ENCODE results near the gene ZFTA.
"Not testable (repeated sequence)": the region's sequence is repeated elsewhere in the genome, so short reads cannot be mapped to it uniquely, and the experiment has no call there.

Gene ZFTA

DNA sequence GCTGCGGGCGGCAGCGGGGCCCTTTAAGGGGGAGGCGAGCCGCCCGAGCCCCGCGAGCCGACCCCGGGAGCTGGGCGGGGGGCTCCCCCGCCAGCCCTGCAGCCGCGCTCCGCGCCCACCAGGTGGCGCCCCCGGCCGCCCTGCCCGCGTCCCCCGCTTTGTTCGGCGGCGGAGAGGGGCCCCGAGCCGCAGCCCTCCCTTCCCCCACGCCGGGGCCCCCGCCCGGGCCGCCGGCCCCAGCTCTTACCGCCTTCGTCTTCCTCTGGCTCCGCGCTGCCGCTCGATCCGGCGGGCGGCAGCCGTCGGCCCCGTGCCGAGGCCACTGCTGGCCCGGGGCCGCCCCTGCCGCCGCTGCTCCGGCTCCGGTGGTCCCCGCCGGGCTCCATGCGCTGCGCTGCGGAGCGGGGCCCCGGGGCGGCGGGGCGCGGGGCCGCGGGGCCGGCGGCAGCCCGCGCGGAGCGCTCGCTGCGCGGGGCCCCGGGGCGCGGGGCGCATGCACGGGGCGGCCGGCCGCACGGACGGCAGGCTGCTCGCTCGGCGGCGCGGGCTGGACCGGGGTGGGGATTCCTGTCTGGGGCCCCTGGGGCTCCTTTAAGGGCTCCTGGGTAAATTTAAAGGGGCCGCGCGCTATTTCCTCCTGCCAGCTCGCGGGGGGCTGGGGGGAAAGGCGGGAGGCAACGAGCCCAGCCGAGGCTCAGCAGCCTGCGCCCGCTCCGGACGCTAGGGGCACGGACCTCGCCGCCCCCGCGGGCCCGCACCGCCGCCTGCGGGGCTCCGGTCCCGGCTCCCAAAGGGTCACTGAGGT lies at the start of gene ZFTA:
Gene ZFTA (minus strand): TSS at position 539 of the 805 bp plus-strand sequence. CDS start 153 bp downstream, at position 386.
- peak; percentile 66 for DNase-seq

DNA sequence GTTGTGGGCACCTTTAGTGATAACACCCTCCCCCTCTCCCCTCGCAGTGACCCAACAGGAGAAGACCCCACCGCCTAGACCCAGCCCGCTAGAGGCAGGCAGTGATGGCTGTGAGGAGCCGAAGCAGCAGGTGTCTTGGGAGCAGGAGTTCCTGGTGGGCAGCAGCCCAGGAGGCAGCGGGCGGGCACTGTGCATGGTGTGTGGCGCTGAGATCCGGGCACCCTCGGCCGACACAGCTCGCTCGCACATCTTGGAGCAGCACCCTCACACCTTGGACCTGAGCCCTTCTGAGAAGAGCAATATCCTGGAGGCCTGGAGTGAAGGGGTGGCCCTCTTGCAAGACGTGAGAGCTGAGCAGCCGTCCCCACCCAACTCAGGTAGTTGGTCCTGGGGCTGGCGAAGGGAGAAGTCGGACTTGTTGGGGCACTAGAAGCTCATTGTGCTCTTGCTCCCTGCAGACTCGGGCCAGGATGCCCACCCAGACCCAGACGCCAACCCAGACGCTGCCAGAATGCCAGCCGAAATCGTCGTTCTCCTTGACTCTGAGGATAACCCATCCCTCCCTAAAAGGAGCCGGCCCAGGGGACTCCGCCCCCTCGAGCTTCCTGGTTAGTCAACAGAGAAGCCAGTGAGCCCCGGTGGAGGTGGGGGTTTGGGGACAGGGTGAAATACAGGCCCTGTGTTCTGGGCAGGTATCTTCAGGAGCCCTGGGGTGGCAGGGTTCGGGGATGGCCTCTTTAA lies 49.4 kb upstream of the ZFTA start:
- no peak for DNase-seq

DNA sequence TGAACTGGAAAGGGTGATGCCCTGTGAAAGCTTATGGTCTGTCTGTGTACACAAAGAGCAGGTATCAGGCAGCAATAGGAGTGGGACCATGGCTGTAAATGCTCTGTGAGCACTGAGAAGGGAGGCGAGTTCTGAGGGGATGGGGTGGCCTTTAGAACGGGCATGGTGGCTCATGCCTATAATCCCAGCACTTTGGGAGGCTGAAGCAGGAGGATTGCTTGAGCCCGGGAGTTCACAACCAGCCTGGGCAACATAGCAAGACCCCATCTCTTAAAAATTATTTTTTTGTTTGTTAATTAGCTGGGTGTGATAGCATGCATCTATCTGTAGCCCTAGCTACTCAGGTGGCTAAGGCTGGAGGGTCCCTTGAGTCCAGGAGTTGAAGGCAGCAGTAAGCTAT lies 48.2 kb upstream of the ZFTA start:
- DNase-seq: no peak

DNA sequence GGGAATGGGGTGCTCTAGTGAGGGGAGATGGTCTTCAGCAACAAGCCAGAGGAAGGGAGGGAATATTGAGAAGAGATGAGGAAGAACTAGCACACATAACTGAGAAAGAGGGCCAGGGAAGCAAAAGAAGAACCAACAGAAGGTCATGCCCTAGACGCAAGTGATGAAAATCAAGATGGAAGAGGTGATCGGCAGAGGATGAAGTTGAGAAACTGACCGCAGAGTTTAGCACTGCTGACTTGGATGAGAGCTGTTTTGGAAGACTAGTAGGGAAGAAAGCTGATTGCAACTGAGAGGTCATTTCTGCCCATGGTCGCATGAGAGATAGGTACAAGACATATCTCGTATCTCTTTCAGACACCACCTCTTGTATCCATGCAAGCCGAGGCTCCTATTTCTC lies 47.6 kb upstream of the ZFTA start:
- DNase-seq: no peak

DNA sequence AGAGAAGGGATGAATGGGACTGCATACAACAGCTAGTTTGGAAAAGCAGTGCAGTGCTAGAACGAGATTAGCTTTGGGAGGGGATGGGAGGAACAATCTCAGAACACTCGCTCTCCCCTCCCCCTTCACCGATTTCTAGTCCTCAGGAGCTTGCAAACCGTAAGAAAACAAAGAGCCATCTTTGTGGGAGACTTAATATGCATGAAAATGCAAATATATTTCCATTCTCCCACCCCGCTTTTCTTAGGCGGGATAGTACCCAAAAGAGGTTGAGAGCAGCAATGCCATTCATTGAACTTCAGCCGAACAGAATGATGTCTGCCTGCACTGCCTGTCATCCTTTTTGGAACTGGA lies 45.8 kb upstream of the ZFTA start:
- no peak for DNase-seq

DNA sequence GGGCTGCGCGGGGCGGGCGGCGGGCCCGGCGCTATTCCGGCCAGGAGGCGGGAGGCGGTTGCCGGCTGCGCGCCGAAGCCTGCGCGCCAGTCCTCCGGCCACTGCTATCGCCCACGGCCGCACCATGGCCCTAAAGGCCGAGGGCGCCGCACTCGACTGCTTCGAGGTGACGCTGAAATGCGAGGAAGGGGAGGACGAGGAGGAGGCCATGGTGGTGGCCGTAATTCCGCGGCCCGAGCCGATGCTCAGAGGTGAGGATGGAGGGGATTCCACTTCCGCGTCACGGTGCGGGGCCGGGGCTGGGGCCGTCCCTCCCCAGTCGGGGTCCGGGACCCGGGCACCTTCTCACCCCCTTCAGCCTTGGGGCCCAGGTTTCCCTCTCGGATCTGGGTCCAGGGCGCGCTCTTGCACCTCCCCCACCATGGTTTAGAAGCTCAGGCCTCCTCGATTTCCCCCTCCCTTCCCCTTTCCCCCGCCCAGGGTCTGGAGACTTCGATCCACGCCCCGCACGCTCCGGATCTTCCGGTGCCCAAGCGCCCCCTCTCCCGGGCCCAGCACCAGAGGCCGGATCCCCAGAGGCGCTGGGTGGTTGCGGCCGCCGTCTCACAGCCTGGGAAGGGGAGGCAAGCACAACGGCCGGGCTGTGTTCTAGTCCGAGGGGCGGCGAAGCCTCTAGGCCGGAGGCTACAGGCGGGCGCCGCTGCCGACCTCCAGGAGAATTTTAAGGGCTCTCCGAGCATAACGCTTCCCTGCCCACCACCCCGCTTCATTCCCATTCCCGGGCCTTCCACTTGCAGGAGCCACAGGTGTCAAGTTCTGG lies 45.2 kb upstream of the ZFTA start:
- DNase-seq: peak; percentile 34

DNA sequence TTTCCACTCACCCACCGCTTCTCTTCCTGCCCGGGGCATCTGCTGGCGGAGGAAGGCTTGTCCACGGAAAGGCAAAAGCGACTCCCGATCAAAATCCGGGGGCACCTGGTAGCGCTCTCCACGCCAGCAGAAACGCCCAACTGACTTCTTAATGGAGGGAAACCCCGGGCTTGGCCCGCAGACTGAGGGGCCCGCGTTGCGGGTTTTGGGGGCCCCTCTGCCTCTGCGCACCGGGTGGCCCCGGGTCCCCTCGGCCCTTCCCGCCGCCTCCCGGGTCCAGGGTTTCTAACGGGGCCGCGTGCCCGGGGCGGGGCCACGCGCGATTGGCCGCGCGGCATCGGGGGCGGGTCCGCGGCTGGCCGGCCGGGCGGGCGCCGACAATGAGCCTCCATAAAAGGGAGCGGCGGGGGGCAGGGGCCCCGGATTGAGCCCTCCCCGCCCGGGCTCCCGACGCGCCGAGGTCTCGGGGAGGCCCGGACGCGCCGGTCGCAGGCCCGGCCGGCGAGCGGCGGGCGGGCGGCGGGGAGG lies 44.5 kb upstream of the ZFTA start, which contains the start of gene SPINDOC:
Gene SPINDOC (plus strand): TSS at position 422 of the 528 bp plus-strand sequence. CDS start 231 bp downstream, outside the sequence.
- peak; percentile 70 for DNase-seq

DNA sequence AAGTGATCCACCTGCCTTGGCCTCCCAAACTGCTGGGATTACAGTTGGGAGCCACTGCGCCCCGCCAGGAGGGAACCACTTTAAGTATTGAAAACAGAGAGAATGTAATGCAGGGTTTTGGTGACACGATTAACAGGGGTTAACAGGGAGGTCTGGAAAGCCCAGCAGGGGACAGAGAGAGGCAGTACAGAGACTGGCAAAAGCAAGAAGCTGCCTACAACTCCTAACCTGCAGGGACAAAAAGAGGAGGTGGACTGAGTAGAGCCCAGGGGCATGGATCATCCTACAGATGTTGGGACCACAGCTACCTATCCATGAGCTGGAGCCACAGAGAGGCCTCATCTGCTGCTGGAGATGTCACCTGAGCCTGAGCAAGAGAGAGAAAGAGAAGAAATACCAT lies 42.9 kb upstream of the ZFTA start:
- no peak for DNase-seq

DNA sequence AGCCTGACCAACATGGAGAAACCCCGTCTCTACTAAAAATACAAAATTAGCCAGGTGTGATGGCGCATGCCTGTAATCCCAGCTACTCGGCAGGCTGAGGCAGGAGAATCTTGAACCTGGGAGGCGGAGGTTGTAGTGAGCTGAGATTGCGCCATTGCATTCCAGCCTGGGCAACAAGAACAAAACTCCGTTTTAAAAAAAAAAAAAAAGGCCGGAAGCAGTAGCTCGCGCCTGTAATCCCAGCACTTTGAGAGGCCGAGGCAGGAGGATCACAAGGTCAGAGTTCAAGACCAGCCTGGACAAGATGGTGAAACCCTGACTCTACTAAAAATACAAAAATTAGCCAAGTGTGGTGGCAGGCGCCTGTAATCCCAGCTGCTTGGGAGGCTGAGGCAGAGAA lies 41.8 kb upstream of the ZFTA start:
- not testable (repeated sequence) for DNase-seq

DNA sequence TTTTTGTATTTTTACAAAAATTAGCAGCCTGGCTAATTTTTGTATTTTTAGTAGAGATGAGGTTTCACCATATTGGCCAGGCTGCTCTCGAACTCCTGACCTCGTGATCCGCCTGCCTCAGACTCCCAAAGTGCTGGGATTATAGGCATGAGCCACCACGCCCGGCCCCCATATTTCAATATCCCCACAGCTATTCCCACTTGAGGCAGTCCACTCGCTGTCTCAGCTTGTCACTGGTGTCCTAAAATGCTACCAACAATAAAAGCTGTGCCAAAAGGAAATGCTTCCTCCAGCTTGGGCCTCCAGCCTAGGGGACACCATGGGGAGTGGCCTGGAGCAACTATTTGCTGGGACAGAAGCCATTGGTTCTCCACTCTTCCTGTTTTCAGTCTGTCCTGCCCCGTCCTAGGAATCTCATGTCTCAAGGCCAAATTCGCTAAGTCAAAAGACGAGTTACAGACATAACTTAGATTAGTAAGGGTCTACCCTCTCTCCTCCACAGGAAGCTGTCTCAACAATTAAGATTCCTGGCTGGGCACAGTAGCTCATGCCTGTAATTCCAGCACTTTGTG lies 37.4 kb upstream of the ZFTA start:
- no peak for DNase-seq

DNA sequence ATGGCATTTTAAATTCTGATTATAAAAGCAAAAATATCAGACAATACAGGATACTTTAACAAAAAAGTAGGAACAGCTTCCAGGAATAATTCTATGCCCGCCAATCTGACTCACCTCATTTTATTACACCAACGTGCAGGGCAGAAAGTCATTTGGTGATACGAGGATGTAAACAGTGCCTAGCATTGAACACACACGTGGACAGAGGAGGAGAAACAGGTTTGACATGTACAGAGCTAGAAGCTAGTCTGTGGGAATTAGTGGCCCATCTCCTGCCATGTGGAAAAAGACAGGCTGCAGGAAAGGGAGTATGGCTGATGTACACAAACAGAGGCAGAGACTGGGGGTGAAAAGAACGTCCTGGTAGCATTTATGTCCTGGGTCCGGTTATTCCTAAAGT lies 35.7 kb upstream of the ZFTA start:
- no peak for DNase-seq

DNA sequence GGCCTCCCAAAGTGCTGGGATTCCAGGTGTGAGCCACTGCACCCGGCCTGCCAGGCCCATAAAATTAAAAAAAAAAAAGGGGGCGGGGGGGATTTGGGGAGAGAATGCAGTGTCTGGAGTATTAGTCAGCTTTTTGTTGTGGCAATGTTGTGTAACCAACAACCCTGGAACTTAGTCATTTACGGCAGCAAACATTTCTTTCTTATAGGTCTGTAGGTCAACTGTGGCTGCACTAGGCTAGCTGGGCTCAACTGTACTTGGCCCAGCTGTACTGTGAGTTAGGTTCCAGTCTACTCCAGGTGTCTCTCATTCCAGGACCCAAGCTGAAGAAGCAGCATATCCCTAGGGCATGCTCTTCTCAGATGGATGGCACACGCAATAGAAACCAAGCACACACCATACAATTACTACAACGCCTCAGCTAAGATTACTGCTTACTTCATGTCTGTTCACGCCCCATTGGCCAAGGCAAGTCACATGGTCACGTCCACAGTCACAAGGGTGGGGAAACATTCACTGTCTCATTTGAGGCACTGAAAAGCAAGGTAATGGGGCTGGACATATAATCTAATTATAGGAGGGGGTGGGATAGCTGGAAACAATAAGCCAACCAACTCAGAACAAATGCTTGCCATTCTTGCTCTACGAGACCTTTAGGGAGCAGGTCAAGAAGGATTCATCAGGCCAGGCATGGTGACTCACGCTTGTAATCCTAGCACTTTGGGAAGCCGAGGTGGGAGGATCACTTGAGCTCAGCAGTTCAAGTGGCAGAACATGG lies 34.3 kb upstream of the ZFTA start:
- no peak for DNase-seq

DNA sequence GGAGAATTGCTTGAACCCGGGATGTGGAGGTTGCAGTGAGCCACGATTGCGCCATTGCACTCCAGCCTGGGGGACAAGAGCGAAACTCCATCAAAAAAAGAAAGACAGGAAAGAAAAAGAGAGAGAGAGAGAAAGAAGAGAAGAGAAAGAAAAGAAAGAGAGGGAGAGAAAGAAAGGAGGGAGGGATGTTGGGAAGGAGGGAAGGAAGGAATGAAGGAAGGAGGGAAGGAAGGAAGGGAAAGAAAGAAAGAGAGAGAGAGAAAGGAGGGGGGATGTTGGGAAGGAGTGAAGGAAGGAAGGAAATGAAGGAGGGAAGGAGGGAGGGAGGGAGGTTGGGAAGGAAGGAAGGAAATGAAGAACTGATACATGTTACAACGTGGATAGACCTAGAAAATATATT lies 32.3 kb upstream of the ZFTA start:
- DNase-seq: no peak

DNA sequence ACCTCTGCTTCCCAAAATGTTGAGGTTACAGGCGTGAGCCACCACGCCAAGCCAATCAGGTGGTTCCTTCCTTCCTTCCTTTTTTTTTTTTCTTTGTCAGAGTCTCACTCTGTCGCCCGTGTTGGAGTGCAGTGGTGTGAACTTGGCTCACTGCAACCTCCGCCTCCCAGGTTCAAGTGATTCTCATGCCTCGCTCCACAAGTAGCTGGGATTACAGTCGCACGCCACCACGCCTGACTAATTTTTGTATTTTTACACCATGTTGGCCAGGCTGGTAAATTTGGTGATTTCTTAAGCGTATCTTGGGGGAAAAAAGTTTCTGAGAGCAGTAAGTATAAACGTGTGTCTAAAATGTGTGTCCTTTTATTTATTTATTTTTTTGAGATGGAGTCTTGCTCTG lies 26.5 kb upstream of the ZFTA start:
- no peak for DNase-seq

DNA sequence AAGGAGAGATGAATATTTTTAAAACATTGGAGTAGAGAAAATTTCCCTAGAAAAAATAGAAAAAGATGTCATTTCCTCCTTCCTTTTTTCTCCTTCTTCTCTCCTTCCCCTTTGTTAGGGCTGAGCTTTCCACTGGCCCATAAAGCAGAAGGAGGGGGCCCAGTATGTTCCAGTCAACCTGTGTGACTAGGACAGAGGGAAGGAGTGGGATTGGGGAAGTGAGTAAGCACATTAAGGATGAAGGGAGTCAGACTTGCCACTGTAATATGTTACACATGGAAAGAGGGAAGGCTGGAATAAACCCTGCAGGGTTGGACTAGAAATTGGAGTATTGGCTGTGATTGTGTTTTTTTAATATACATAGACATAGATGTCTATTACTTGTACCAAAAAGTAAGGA lies 24.6 kb upstream of the ZFTA start:
- DNase-seq: no peak

DNA sequence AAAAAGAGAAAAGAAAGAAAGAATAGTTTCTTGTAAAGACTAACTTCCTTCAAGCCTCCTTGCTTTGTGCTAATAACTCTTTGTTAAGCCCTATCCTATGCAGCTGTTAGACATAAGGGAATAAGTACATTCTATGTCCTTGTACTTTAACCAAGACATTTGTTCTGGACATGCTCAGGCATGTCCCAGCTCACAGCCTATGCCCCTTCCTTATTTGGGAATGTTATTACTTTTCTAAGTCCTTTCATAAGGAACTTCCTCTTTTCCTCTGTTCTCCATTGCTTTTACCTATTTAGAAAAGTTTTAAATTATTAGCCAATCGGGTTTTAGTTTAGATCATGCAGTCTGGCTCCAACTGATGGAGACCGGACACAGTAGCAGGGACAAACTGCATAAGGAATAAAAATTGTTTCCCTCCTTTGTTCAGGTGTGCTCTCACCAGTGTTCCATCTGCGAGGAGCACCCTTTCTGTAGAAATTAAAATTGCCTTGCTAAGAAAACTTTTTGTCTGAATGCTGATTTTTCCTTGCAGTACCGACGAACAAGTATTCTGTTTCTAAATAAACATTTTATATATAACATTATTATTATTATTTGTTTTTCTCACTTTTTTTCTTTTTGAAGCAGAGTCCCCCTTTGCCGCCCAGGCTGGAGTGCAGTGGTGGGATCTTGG lies 23.1 kb upstream of the ZFTA start:
- DNase-seq: no peak

DNA sequence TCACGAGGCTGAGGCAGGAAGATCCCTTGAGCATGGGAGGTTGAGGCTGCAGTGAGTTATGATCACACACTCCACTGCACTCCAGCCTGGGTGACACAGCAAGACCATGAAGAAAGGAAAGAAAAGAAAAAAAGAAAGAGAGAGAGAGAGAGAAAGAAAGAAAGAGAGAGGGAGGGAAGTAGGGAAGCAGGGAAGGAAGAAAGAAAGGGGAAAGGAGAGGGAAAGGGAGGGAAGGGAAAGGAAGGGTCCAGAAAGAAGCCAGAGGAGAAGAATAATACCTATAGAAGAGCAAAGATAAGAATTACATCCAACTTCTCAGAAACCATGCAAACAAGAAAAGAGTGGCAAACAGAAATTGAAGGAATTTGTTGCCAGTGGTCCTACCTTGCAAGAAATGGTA lies 17.2 kb upstream of the ZFTA start:
- DNase-seq: no peak

DNA sequence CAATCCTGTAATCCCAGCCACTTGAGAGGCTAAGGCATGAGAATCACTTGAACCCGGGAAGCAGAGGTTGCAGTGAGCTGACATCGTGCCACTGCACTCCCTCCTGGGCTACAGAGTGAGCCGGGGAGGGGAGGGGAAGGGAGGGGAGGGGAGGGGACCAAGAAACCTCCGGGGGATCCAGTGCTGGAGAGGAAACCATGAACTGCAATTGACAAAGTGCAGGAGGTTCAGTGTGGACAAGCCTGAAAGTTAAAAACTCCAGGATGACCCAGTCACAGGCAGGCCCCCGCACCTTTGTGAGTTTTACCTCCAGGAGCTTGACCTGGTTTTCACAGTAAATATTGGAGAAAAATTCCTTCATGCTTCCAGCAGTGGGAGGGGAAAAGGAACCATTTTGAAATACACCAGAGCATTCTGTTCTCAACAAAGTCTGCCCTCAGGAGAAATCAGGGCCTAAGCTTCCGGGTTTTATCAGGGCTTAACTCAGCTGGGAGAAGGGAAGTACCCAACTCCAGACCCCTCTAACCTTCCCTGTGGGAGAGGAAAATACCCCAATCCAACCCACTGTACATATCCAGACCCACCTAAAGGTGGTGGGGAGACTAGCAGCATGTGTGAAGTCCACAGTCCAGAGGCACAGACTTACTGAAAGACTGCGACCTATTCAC lies 15.5 kb upstream of the ZFTA start:
- no peak for DNase-seq

DNA sequence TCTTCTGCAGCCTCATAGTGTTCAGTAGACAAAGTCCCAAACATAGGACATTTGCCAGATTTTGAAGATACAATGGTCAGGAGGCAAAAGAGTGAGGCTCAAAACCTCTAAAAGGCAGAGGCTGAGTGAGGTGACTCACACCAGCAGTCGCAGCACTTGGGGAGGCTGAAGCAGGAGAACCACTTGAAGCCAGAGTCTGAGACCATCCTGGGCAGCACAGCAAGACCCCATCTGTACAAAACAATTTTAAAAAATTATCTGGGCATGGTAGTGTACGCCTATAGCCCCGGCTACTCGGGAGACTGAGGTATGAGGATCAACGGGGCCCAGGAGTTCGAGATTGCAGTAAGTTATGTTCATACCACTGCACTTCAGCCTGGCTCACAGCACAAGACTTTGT lies 14.2 kb upstream of the ZFTA start:
- DNase-seq: no peak

DNA sequence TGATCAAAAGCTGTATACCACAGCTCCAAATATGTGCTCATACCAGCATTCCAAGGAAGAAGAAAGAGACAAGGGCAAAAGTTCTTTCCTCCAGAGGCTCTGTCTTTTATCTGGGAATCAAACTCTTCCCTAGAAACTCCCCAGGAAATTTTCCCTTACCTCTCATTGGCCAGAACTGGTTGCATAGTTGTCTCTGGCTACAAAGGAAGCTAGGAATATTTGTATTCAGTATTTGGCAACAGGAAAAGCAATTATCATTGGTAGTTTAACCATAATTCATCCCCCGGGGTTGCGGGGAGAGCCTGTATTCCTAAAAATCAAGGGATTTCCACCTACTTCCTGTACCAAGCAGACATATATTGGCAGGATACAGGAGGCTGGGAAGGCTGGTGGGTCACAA lies 10.5 kb upstream of the ZFTA start:
- DNase-seq: no peak

DNA sequence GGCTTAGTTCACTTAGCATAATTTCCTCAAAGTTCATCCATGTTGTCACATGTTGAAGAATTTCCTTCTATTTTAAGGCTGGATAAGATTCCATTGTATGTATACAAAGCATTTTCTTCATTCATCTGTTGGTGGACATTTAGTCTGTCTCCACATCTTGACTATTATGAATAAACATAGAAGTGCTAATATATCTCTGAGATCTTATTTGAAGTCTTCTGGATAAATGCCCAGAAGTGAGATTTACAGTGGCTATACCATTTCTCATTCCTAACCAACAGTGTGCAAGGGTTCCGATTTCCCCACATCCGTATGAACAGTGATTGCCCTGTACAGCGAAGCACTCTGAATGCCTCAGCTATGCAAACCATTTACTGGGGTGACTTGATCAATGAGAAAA lies 6.6 kb upstream of the ZFTA start:
- DNase-seq: no peak

All from stimulated activated CD4-positive, alpha-beta T cell treated with anti-CD3 and anti-CD28 coated beads, Interleukin-4, amount 100 ng/mL, for 1 hour (primary cell).